Measurements from ENCODE around the gene HDAC4. TPM values are rescaled to one million over a fixed set of nuclear protein-coding genes. Genes with fewer than 3 reads are reported as not detected.

HDAC4 gene
- total and polyA plus RNA-seq, 9 donors: 10.1 to 17.6 (median 13.3) TPM

- no peak for DNase-seq
- Histone ChIP-seq H3K9me3 (replicated peaks; ENCODE audit: control insufficient read depth, low read depth, low read length) (no peaks in the 10 kb centered on the region), H3K27ac (ENCODE audit: low read length) (no peak overlapping the region)
These were observed 121.9 kb downstream of the HDAC4 start for GRCh38 chr2:239278941-239279365.

GRCh38 chr2:239278361-239278760 lies 122.5 kb downstream of the HDAC4 start:
- no peaks in the 10 kb centered on the region for H3K27me3 ChIP-seq (ENCODE audit: control insufficient read depth, insufficient read depth, low read length)
- no peak overlapping the region for H3K4me3 ChIP-seq (ENCODE audit: low read length)
- peaks cover 4% of the 10 kb centered on the region for H3K36me3 ChIP-seq (ENCODE audit: control insufficient read depth, insufficient read depth, low read length)
- no peaks in the 10 kb centered on the region for H3K9me3 ChIP-seq (replicated peaks; ENCODE audit: control insufficient read depth, low read depth, low read length)
- 89% methylated on average over 4 of the region's 7 CpGs for WGBS (ENCODE audit: insufficient coverage)
- H3K27ac ChIP-seq (ENCODE audit: low read length): no peak overlapping the region
- H3K4me1 ChIP-seq (ENCODE audit: control insufficient read depth, insufficient read depth, low read length): peaks cover 60% of the 10 kb centered on the region
- DNase-seq: no peak

More at GRCh38 chr2:239278941-239279365, 121.9 kb downstream of the HDAC4 start:
- Histone ChIP-seq H3K4me1 (ENCODE audit: control insufficient read depth, insufficient read depth, low read length) (peaks cover 59% of the 10 kb centered on the region), H3K36me3 (ENCODE audit: control insufficient read depth, insufficient read depth, low read length) (peaks cover 8% of the 10 kb centered on the region), H3K4me3 (ENCODE audit: low read length) (no peak overlapping the region), H3K27me3 (ENCODE audit: control insufficient read depth, insufficient read depth, low read length) (no peaks in the 10 kb centered on the region)
- 48% methylated on average over 2 of the region's 4 CpGs for WGBS (ENCODE audit: insufficient coverage)

- Histone ChIP-seq H3K36me3 (ENCODE audit: control insufficient read depth, insufficient read depth, low read length) (peaks cover 4% of the 10 kb centered on the region), H3K4me1 (ENCODE audit: control insufficient read depth, insufficient read depth, low read length) (peaks cover 62% of the 10 kb centered on the region), H3K27ac (ENCODE audit: low read length) (peak overlapping the region; percentile 88), H3K27me3 (ENCODE audit: control insufficient read depth, insufficient read depth, low read length) (no peaks in the 10 kb centered on the region), H3K4me3 (ENCODE audit: low read length) (no peak overlapping the region), H3K9me3 (replicated peaks; ENCODE audit: control insufficient read depth, low read depth, low read length) (no peaks in the 10 kb centered on the region)
- DNase-seq: no peak
- 91% methylated on average over 23 of the region's 27 CpGs for WGBS (ENCODE audit: insufficient coverage)
These were observed 123.3 kb downstream of the HDAC4 start for GRCh38 chr2:239277401-239278085.

GRCh38 chr2:239276851-239277250 lies 124.0 kb downstream of the HDAC4 start:
- H3K4me3 ChIP-seq (ENCODE audit: low read length): peak overlapping the region; percentile 13
- H3K9me3 ChIP-seq (replicated peaks; ENCODE audit: control insufficient read depth, low read depth, low read length): no peaks in the 10 kb centered on the region
- no peaks in the 10 kb centered on the region for H3K27me3 ChIP-seq (ENCODE audit: control insufficient read depth, insufficient read depth, low read length)
- peaks cover 66% of the 10 kb centered on the region for H3K4me1 ChIP-seq (ENCODE audit: control insufficient read depth, insufficient read depth, low read length)
- DNase-seq: no peak
- H3K36me3 ChIP-seq (ENCODE audit: control insufficient read depth, insufficient read depth, low read length): peaks cover 4% of the 10 kb centered on the region
- peak overlapping the region; percentile 88 for H3K27ac ChIP-seq (ENCODE audit: low read length)
- WGBS (ENCODE audit: insufficient coverage): 74% methylated on average over 5 of the region's 9 CpGs

GRCh38 chr2:239275847-239276831 lies 124.7 kb downstream of the HDAC4 start:
- Histone ChIP-seq H3K27ac (ENCODE audit: low read length) (peak overlapping the region; percentile 88), H3K4me1 (ENCODE audit: control insufficient read depth, insufficient read depth, low read length) (peaks cover 73% of the 10 kb centered on the region), H3K4me3 (ENCODE audit: low read length) (peak overlapping the region; percentile 13), H3K36me3 (ENCODE audit: control insufficient read depth, insufficient read depth, low read length) (peaks cover 4% of the 10 kb centered on the region), H3K27me3 (ENCODE audit: control insufficient read depth, insufficient read depth, low read length) (no peaks in the 10 kb centered on the region), H3K9me3 (replicated peaks; ENCODE audit: control insufficient read depth, low read depth, low read length) (no peaks in the 10 kb centered on the region)
- peak; percentile 83 for DNase-seq
- WGBS (ENCODE audit: insufficient coverage): 69% methylated on average over 27 of the region's 31 CpGs

GRCh38 chr2:239275044-239275685 lies 125.7 kb downstream of the HDAC4 start:
- 31% methylated on average over 28 of the region's 34 CpGs for WGBS (ENCODE audit: insufficient coverage)
- peaks cover 4% of the 10 kb centered on the region for H3K36me3 ChIP-seq (ENCODE audit: control insufficient read depth, insufficient read depth, low read length)
- H3K4me3 ChIP-seq (ENCODE audit: low read length): no peak overlapping the region
- DNase-seq: peak; percentile 70
- peak overlapping the region; percentile 88 for H3K27ac ChIP-seq (ENCODE audit: low read length)
- H3K9me3 ChIP-seq (replicated peaks; ENCODE audit: control insufficient read depth, low read depth, low read length): no peaks in the 10 kb centered on the region
- H3K4me1 ChIP-seq (ENCODE audit: control insufficient read depth, insufficient read depth, low read length): peaks cover 72% of the 10 kb centered on the region
- H3K27me3 ChIP-seq (ENCODE audit: control insufficient read depth, insufficient read depth, low read length): no peaks in the 10 kb centered on the region

- H3K4me1 ChIP-seq (ENCODE audit: control insufficient read depth, insufficient read depth, low read length): peaks cover 67% of the 10 kb centered on the region
- no peaks in the 10 kb centered on the region for H3K27me3 ChIP-seq (ENCODE audit: control insufficient read depth, insufficient read depth, low read length)
- peak overlapping the region; percentile 88 for H3K27ac ChIP-seq (ENCODE audit: low read length)
- no peaks in the 10 kb centered on the region for H3K9me3 ChIP-seq (replicated peaks; ENCODE audit: control insufficient read depth, low read depth, low read length)
- WGBS (ENCODE audit: insufficient coverage): 74% methylated on average over 11 of the region's 16 CpGs
- DNase-seq: peak; percentile 77
- no peak overlapping the region for H3K4me3 ChIP-seq (ENCODE audit: low read length)
- H3K36me3 ChIP-seq (ENCODE audit: control insufficient read depth, insufficient read depth, low read length): peaks cover 4% of the 10 kb centered on the region
These were observed 126.3 kb downstream of the HDAC4 start for GRCh38 chr2:239274391-239275043.

GRCh38 chr2:239273280-239274234 lies 127.3 kb downstream of the HDAC4 start:
- H3K4me3 ChIP-seq (ENCODE audit: low read length): no peak overlapping the region
- 80% methylated on average over 12 of the region's 23 CpGs for WGBS (ENCODE audit: insufficient coverage)
- no peaks in the 10 kb centered on the region for H3K27me3 ChIP-seq (ENCODE audit: control insufficient read depth, insufficient read depth, low read length)
- no peaks in the 10 kb centered on the region for H3K9me3 ChIP-seq (replicated peaks; ENCODE audit: control insufficient read depth, low read depth, low read length)
- H3K36me3 ChIP-seq (ENCODE audit: control insufficient read depth, insufficient read depth, low read length): peaks cover 4% of the 10 kb centered on the region
- DNase-seq: no peak
- H3K4me1 ChIP-seq (ENCODE audit: control insufficient read depth, insufficient read depth, low read length): peaks cover 61% of the 10 kb centered on the region
- H3K27ac ChIP-seq (ENCODE audit: low read length): no peak overlapping the region

GRCh38 chr2:239272626-239273025 lies 128.2 kb downstream of the HDAC4 start:
- H3K4me1 ChIP-seq (ENCODE audit: control insufficient read depth, insufficient read depth, low read length): peaks cover 64% of the 10 kb centered on the region
- no peaks in the 10 kb centered on the region for H3K27me3 ChIP-seq (ENCODE audit: control insufficient read depth, insufficient read depth, low read length)
- no peaks in the 10 kb centered on the region for H3K9me3 ChIP-seq (replicated peaks; ENCODE audit: control insufficient read depth, low read depth, low read length)
- no peak overlapping the region for H3K4me3 ChIP-seq (ENCODE audit: low read length)
- WGBS (ENCODE audit: insufficient coverage): 97% methylated on average over 7 of the region's 9 CpGs
- no peak for DNase-seq
- peaks cover 4% of the 10 kb centered on the region for H3K36me3 ChIP-seq (ENCODE audit: control insufficient read depth, insufficient read depth, low read length)
- no peak overlapping the region for H3K27ac ChIP-seq (ENCODE audit: low read length)

Data from muscle of leg (tissue), 11 donors.